ENCODE data around the gene EHMT2.

GRCh38 chr6:31918069-31918720 lies 20.7 kb upstream of the EHMT2 start:
- TF ChIP-seq CTCF (conservative IDR thresholded peaks at IDR 0.05) (no peak), ZFX (IDR thresholded peaks at IDR 0.05) (no peak)

Data from C4-2B (cell line).